HG03108 (cell line): ENCODE measurements around the gene TSC22D4.
"Not testable (repeated sequence)": the region's sequence is repeated elsewhere in the genome, so short reads cannot be mapped to it uniquely, and the experiment has no call there.

Experiments used
- ATAC-seq: cut with Tn5 transposase; IDR thresholded peaks from one replicate; pipeline ENCODE4 v1.9.1; 2021; ENCODE audit warnings: moderate library complexity; ENCODE audit not compliant: unreplicated experiment

The TSC22D4 gene

GRCh38 chr7:100447363-100447762 lies 31.7 kb downstream of the TSC22D4 start:
- ATAC-seq: not testable (repeated sequence)

GRCh38 chr7:100446040-100446439 lies 33.0 kb downstream of the TSC22D4 start:
- ATAC-seq: no peak

DNA sequence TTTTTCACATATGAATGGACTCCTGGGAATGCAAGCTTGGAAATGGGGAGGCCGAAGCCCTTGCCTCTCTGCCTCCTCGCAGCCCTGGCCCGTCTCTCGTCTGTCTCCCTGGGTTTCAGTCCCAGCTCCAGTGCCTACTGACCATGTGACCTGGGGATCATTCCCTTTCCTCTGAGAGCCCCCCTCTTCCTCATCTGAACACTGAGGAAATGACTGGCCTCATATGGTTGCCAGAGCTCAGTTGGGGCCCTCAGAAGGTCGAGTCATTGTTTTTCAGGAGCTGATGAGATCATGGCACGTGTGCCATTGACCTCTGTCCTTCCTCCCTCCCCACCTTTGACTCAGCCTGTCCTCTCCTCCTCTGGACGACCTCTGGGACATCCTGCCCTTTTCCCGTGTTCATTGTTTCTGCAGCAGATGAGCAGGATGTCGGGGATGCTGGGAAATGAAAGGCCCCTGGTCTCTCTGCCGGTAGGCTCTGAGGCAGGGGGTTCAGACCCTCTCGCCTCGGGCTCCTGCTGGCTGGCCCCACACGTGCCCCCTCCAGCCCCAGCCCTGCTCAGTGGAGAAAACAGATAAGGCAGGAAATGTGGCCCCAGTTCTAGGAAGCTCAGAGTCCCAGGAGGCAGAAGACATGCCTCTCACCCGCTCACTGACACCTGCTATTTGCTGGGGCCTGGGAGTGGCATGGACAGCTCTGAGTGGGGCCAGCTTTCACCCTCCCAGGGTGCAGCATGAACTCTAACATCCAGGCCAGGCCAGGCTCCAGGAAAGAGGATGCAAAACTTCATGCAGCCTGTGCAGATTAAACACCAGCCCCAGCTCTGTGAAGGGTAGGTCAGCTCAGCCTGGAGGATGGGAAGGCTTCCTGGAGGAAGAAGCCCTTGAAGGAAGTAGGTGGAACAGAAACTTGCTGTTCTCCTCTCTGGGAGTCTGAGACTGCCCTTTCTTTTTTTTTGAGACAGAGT lies 34.4 kb downstream of the TSC22D4 start:
- ATAC-seq: no peak

GRCh38 chr7:100443096-100443840 lies 35.7 kb downstream of the TSC22D4 start:
- no peak for ATAC-seq

GRCh38 chr7:100441641-100442535 lies 37.1 kb downstream of the TSC22D4 start:
- no peak for ATAC-seq

GRCh38 chr7:100439244-100439643 lies 39.8 kb downstream of the TSC22D4 start:
- not testable (repeated sequence) for ATAC-seq

- not testable (repeated sequence) for ATAC-seq
Measured at GRCh38 chr7:100438731-100439130, 40.3 kb downstream of the TSC22D4 start.

- no peak for ATAC-seq
Measured at GRCh38 chr7:100438172-100438571, 40.8 kb downstream of the TSC22D4 start.

GRCh38 chr7:100437150-100438100 lies 41.6 kb downstream of the TSC22D4 start:
- ATAC-seq: no peak

GRCh38 chr7:100435401-100436304 lies 43.4 kb downstream of the TSC22D4 start:
- peak; percentile 5 for ATAC-seq

GRCh38 chr7:100434297-100435144 lies 44.5 kb downstream of the TSC22D4 start:
- no peak for ATAC-seq

DNA sequence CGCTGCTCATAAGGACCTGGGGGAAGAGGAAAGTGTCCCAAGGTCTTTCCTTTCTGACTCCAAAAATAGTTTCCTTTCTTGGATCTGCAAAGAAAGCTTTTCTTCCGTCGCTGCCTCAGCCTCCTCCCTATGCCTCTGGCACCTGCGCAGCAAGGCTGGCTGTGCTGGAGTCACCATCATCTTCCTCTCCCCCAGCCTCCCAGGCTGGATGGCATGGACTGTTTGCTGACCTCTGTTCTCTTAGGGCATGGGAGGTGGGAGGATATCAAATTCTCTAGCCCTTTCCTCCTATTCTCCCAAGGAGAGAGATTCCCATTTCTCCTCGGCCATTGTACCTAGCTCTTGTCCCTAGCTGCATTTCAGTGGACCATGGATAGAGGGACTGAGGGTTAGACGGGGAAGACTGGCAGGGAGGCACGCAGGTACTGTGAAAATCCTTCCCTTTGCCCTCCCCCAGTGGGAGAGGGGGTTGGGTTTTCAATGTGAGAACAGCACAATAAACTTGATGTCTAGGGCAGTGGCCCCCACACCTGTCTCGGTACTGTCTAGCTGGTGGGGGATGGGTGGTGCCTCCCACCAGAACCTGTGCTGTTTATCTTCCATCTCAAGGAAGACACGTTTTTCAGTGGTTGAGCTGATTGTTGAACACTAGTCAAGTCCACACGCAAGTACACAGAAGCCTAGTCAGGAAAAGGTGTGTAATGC lies 45.3 kb downstream of the TSC22D4 start:
- no peak for ATAC-seq

GRCh38 chr7:100433276-100433591 lies 45.8 kb downstream of the TSC22D4 start:
- no peak for ATAC-seq

GRCh38 chr7:100432621-100433275 lies 46.3 kb downstream of the TSC22D4 start:
- ATAC-seq: no peak

GRCh38 chr7:100432053-100432452 lies 47.0 kb downstream of the TSC22D4 start:
- no peak for ATAC-seq

DNA sequence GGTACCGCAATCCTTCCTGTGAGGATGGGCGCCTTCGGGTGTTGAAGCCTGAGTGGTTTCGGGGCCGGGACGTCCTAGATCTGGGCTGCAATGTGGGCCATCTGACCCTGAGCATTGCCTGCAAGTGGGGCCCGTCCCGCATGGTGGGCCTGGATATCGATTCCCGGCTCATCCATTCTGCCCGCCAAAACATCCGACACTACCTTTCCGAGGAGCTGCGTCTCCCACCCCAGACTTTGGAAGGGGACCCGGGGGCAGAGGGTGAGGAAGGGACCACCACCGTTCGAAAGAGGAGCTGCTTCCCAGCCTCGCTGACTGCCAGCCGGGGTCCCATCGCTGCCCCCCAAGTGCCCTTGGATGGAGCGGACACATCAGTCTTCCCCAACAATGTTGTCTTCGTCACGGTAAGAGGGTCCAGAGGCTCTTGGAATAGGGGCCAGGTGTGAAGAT lies 47.7 kb downstream of the TSC22D4 start:
- no peak for ATAC-seq
